ENCODE data around the gene GLCCI1. TPM values are rescaled to one million over a fixed set of nuclear protein-coding genes. Genes with fewer than 3 reads are reported as not detected.

GLCCI1 gene
- polyA plus RNA-seq, 2 of the 4 experiments (the other 2 are of a cell fraction) = 1.2 to 2.8 TPM

GRCh38 chr7:8035192-8035591, 66.6 kb downstream of the GLCCI1 start (continued):
- no peak for TF ChIP-seq RAD21 (conservative IDR thresholded peaks at IDR 0.05 in 1 of 2, IDR thresholded peaks at IDR 0.05 in 1 of 2)

GRCh38 chr7:8035647-8036518, 67.3 kb downstream of the GLCCI1 start:
- CTCF ChIA-PET = interaction anchor here (1.6 to 1.7 kb wide), 2 partner anchors 12 to 354 kb away, joined by 3 to 9 read pairs; no protein-coding TSS in a partner anchor
- POLR2A ChIA-PET = no interaction called here
- H3K9me3 ChIP-seq = no peaks in the 10 kb centered on the region
- H3K4me3 ChIP-seq = no peak overlapping the region
- no peaks in the 10 kb centered on the region for H3K4me1 ChIP-seq
- TF ChIP-seq RAD21 (conservative IDR thresholded peaks at IDR 0.05 in 1 of 2, IDR thresholded peaks at IDR 0.05 in 1 of 2) = peak; percentile 39 to 66; a peak in 4 of 5 replicates
- no peak for TF ChIP-seq ZSCAN20 (CRISPR knock-in tag; IDR thresholded peaks at IDR 0.05)
- peak; percentile 37 for TF ChIP-seq CTCF (IDR thresholded peaks at IDR 0.05)
- TF ChIP-seq CEBPB (IDR thresholded peaks at IDR 0.05) = peak in 1 of 2 experiments; percentile 66; a peak in 2 of 4 replicates
- H3K27ac ChIP-seq = no peak overlapping the region
- ATAC-seq = peak; percentile 82 to 87
- H3K4me2 ChIP-seq = no peak overlapping the region
- no peak for FAIRE-seq
- 79% methylated on average over 2 of the region's 2 CpGs for WGBS (ENCODE audit: missing lambda C conversion rate)
- DNase-seq (ENCODE audit: low read depth in 1 of 2, low spot score in 1 of 2) = peak in 1 of 2 experiments; percentile 35

GRCh38 chr7:8037151-8037550, 68.6 kb downstream of the GLCCI1 start:
- CTCF ChIA-PET = no interaction called here
- H3K4me2 ChIP-seq = no peak overlapping the region

GRCh38 chr7:8040768-8041369, 72.3 kb downstream of the GLCCI1 start:
- ATAC-seq = no peak
- ChIA-PET POLR2A (no interaction called here), CTCF (no interaction called here)
- H3K9me3 ChIP-seq = no peaks in the 10 kb centered on the region
- no peak for DNase-seq (ENCODE audit: low read depth in 1 of 2, low spot score in 1 of 2)
- H3K4me2 ChIP-seq = no peak overlapping the region
- 80% methylated on average over 3 of the region's 3 CpGs for whole genome bisulfite sequencing (ENCODE audit: missing lambda C conversion rate)
- TF ChIP-seq MAFK (IDR thresholded peaks at IDR 0.05; ENCODE audit: partially characterized antibody) = peak; percentile 90
- no peak for TF ChIP-seq HES2 (IDR thresholded peaks at IDR 0.05)
- H3K4me1 ChIP-seq = no peaks in the 10 kb centered on the region
- H3K4me3 ChIP-seq = no peak overlapping the region
- no peak overlapping the region for H3K27ac ChIP-seq
- FAIRE-seq = peak; percentile 32

More at GRCh38 chr7:8037151-8037550, 68.6 kb downstream of the GLCCI1 start:
- no peak for DNase-seq (ENCODE audit: low read depth in 1 of 2, low spot score in 1 of 2)
- no peak overlapping the region for H3K27ac ChIP-seq
- TF ChIP-seq SMC3 (IDR thresholded peaks at IDR 0.05) (no peak), ZC3H11A (IDR thresholded peaks at IDR 0.05) (no peak), KDM5A (IDR thresholded peaks at IDR 0.05) (no peak), RAD21 (conservative IDR thresholded peaks at IDR 0.05 in 1 of 2, IDR thresholded peaks at IDR 0.05 in 1 of 2) (no peak), EP300 (IDR thresholded peaks at IDR 0.05) (no peak), ELK1 (IDR thresholded peaks at IDR 0.05; ENCODE audit: low read depth, low read length) (no peak), HOXB5 (CRISPR knock-in tag; IDR thresholded peaks at IDR 0.05) (no peak), RNF2 (IDR thresholded peaks at IDR 0.05; ENCODE audit: borderline replicate concordance, low read depth) (no peak), ZFP36 (IDR thresholded peaks at IDR 0.05; ENCODE audit: borderline replicate concordance, partially characterized antibody) (no peak), BHLHE40 (IDR thresholded peaks at IDR 0.05; ENCODE audit: low read depth, low read length) (no peak), MAFK (IDR thresholded peaks at IDR 0.05; ENCODE audit: partially characterized antibody) (no peak)
- POLR2A ChIA-PET = no interaction called here
- no peak for FAIRE-seq
- no peaks in the 10 kb centered on the region for H3K4me1 ChIP-seq
- H3K4me3 ChIP-seq = no peak overlapping the region
- WGBS (ENCODE audit: missing lambda C conversion rate) = 32% methylated on average over 3 of the region's 3 CpGs
- ATAC-seq = no peak
- H3K9me3 ChIP-seq = no peaks in the 10 kb centered on the region
